Esophagus squamous epithelium (tissue), 5 donors: ENCODE measurements around the gene LPIN3. TPM values are rescaled to one million over a fixed set of nuclear protein-coding genes. Genes with fewer than 3 reads are reported as not detected.

Source experiments
- DNase-seq: peaks from one replicate; lab custom pipeline; 2025; lab: John Stamatoyannopoulos, UW
- H3K27ac ChIP-seq, 4 donors: fragments of 200-600 bp; sonication (generic); one replicate each; pipeline ENCODE4 v1.5.1; 2016 to 2019; ENCODE audit warnings: mild to moderate bottlenecking in 1 of 4
- H3K27me3 ChIP-seq, 4 donors: fragments of 200-600 bp; sonication (generic); 1 replicate in 3 of 4; 2 replicates in 1 of 4; pipeline versions ENCODE4 v1.5.1 to v1.6.0; 2017 to 2021; ENCODE audit warnings: antibody characterized with exemption in 1 of 4
- H3K36me3 ChIP-seq, 3 donors: fragments of 200-600 bp; sonication (generic); one replicate each; pipeline ENCODE4 v1.5.1; 2016 to 2019
- H3K4me1 ChIP-seq, 3 donors: fragments of 200-600 bp; sonication (generic); one replicate each; pipeline ENCODE4 v1.5.1; 2017 to 2019
- H3K4me3 ChIP-seq, 4 donors: fragments of 200-600 bp; sonication (generic); 1 replicate in 3 of 4; 2 replicates in 1 of 4; pipeline ENCODE4 v1.5.1; 2016 to 2019; ENCODE audit warnings: mild to moderate bottlenecking in 2 of 4, moderate library complexity in 1 of 4
- H3K9me3 ChIP-seq, 3 donors: fragments of 200-600 bp; sonication (generic); one replicate each; pipeline ENCODE4 v1.5.1; 2016 to 2019
- POLR2A ChIP-seq, 4 donors: fragments of 450-650 bp; IDR thresholded peaks; one replicate each; pipeline ENCODE4 v1.6.1; 2017; ENCODE audit warnings: antibody characterized with exemption in 4 of 4, mild to moderate bottlenecking in 4 of 4, moderate library complexity in 3 of 4
- WGBS, 2 donors: methylation state at CpG; one replicate each; pipeline ENCODE4 v1.1.5; 2018; 5-methylcytosine and 5-hydroxymethylcytosine counted together
- intact Hi-C: fragments of 100-400 bp; cut with DNase I; formaldehyde crosslinking; loops from one replicate; pipeline ENCODE4 v1.15.0; 2022
- total RNA-seq, 4 donors: library from RNA; depleted of rRNA; stranded (reverse); fragments of >200 nt; gene quantifications; one replicate each; pipeline ENCODE4 v1.1.0, GENCODE V29; 2016
- TF ChIP-seq, protein P1 (sequence below), 6 experiments: fragments of 450-650 bp in 4 of 6; fragments of 200-600 bp in 2 of 6; sonication (generic) in 2 of 6; IDR thresholded peaks; one replicate each; pipeline ENCODE4 v1.5.1; 2016 to 2019; ENCODE audit warnings: antibody characterized with exemption in 6 of 6, mild to moderate bottlenecking in 4 of 6, moderate library complexity in 4 of 6
- donor health status: DM: yes; HTN: yes; CAD: no.

Gene LPIN3
- total RNA-seq, 4 donors from 2014 or later, result 15.4 to 38.6 (median 32.9) TPM

DNA sequence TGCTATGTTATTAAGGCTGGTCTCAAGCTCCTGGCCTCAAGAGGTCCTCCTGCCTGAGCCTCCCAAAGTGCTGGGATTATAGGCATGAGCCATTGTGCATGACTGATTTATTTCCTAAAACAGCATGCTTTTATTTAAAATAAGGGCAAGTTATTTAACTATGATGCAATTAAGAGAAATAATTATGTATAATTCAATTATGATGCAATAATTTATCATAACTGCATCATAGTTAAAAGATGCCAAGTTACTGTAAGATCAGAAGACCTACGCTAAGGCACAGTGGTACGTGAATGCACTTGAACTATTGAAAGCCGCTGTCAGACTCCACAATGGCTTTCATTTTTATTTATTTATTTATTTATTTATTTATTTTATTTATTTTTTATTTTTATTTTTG lies 50.3 kb downstream of the LPIN3 start:
- Histone ChIP-seq H3K9me3 (no peaks in the 10 kb centered on the region), H3K4me1 (peaks cover 12 to 65% (median 29%) of the 10 kb centered on the region in 3 donors), H3K27ac (no peak overlapping the region), H3K36me3 (no peaks in the 10 kb centered on the region), H3K27me3 (no peaks in the 10 kb centered on the region), H3K4me3 (no peak overlapping the region)
- no peak for DNase-seq
- no peak for TF ChIP-seq POLR2A (IDR thresholded peaks at IDR 0.05)
- TF ChIP-seq, protein P1, sequence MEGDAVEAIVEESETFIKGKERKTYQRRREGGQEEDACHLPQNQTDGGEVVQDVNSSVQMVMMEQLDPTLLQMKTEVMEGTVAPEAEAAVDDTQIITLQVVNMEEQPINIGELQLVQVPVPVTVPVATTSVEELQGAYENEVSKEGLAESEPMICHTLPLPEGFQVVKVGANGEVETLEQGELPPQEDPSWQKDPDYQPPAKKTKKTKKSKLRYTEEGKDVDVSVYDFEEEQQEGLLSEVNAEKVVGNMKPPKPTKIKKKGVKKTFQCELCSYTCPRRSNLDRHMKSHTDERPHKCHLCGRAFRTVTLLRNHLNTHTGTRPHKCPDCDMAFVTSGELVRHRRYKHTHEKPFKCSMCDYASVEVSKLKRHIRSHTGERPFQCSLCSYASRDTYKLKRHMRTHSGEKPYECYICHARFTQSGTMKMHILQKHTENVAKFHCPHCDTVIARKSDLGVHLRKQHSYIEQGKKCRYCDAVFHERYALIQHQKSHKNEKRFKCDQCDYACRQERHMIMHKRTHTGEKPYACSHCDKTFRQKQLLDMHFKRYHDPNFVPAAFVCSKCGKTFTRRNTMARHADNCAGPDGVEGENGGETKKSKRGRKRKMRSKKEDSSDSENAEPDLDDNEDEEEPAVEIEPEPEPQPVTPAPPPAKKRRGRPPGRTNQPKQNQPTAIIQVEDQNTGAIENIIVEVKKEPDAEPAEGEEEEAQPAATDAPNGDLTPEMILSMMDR (IDR thresholded peaks at IDR 0.05), result no peak
- intact Hi-C loops, result no loop called here
- 89 to 90% methylated on average over 3 of the region's 3 CpGs for WGBS, 2 donors

DNA sequence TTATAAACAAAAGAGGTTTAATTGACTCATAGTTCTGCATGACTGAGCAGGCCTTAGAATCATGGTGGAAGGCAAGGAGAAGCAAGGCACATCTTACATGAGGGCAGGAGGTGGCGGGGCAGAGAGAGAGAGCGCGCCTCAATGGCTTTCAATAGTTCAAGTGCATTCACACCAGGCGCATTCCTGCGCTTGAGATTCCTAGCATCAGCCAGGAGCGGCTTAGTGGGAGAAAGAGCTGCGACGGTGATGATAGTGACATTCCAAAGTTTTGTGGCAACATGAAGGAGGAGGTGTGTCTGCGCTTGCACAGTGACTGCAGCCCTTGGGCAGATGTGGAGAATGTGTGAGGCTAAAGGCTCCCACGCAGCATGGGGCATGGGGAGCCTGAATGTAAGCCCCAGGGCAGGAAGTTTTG lies 51.0 kb downstream of the LPIN3 start:
- WGBS, 2 donors, result 56 to 68% methylated on average over 10 of the region's 10 CpGs
- Histone ChIP-seq H3K36me3 (no peaks in the 10 kb centered on the region), H3K27me3 (no peaks in the 10 kb centered on the region), H3K4me1 (peaks cover 12 to 69% (median 35%) of the 10 kb centered on the region in 3 donors), H3K9me3 (no peaks in the 10 kb centered on the region), H3K27ac (peak overlapping the region in 2 of 4 donors; percentile 14 to 50), H3K4me3 (no peak overlapping the region)
- TF ChIP-seq POLR2A (IDR thresholded peaks at IDR 0.05), result no peak
- TF ChIP-seq, protein P1 (IDR thresholded peaks at IDR 0.05), result no peak
- intact Hi-C loops, result no loop called here
- DNase-seq, result no peak

DNA sequence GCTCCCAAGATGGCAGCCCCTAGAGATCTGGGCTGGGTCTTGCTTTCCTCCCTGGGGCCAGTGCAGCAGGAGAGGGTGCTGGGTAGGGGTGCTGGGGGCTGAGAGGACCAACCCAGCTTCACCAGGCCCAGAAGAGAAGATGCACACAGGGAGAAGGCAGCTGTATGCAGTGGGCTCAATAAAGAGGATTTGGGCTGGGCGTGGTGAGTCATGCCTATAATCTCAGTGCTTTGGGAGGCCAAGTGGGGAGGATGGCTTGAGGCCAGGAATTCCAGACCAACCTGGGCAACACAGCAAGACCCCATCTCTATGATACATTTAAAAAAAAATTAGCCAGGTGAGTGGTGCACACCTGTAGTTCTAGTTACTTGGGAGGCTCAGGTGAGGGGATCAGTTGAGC lies 51.7 kb downstream of the LPIN3 start:
- H3K4me3 ChIP-seq, result no peak overlapping the region
- DNase-seq, result no peak
- WGBS, 2 donors, result 78 to 86% methylated on average over 1 of the region's 1 CpG
- no peaks in the 10 kb centered on the region for H3K27me3 ChIP-seq
- no peaks in the 10 kb centered on the region for H3K36me3 ChIP-seq
- intact Hi-C loops, result no loop called here
- peak overlapping the region in 3 of 4 donors; percentile 2 to 50 (median 14) for H3K27ac ChIP-seq
- no peak for TF ChIP-seq POLR2A (IDR thresholded peaks at IDR 0.05)
- H3K9me3 ChIP-seq, result no peaks in the 10 kb centered on the region
- H3K4me1 ChIP-seq, result peaks cover 12 to 67% (median 35%) of the 10 kb centered on the region in 3 donors

DNA sequence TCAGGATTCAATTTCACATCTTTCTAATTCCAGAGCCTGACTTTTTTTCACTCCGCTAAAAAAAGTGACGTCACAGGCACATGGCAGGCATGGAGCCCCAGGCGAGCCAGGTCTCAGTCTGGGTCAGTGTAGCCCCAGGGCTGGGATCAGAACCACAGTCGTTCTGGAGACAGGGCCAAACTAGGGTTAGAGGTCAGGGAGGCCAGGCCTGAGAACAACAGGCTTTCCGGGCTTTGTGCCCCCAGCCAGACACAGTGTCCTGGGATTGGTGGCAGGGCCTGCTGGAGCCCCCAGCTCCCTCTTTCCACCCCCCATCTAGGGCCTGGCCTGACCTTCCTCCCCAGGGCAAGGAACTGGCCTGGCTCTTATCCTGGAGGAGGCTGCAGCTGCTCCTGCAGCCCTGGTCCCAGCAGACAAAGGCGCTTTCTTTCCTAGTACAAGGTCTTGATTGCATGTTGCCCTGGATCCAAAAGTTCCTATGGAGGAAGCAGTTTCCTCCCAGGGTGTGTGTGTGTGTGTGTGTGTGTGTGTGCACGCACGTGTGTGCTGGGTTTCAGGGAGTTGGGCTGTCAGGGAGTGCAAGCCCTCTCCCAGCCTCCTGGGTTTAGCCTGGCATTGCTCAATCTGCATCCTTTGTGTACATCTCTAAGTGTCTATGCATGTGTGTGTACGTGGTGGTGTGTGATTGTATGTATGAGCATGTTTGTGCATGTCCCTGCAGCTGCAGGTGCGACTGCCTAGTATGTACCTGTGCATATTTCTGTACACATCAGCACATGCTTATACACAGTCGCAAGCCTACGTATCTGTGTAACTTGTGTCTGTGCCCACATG lies 52.5 kb downstream of the LPIN3 start:
- Histone ChIP-seq H3K27ac (peak overlapping the region in 3 of 4 donors; percentile 2 to 50 (median 34)), H3K4me1 (peaks cover 14 to 67% (median 39%) of the 10 kb centered on the region in 3 donors), H3K27me3 (no peaks in the 10 kb centered on the region), H3K9me3 (no peaks in the 10 kb centered on the region), H3K36me3 (no peaks in the 10 kb centered on the region), H3K4me3 (no peak overlapping the region)
- no peak for TF ChIP-seq POLR2A (IDR thresholded peaks at IDR 0.05)
- TF ChIP-seq, protein P1 (IDR thresholded peaks at IDR 0.05), result no peak
- 38 to 40% methylated on average over 8 of the region's 12 CpGs for WGBS, 2 donors
- intact Hi-C loops, result no loop called here
- DNase-seq, result no peak

DNA sequence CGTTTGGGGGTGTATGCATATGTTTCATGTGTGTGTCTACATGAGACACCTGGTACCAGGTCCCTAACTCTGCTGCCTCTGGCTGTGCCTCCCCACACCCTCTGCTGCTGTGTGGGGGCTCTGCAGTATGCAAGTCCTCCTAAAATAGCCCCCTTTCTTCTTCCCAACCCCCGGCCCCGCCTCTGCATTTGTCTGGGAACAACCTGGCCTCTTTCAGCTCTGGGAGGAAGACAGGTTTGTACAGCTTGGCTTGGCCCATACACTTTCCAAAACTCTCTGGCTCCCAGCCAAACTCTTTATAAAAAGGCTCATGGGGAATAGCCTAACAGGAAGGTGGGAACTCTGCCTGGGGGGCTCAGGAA lies 53.1 kb downstream of the LPIN3 start:
- intact Hi-C loops, result no loop called here
- Histone ChIP-seq H3K4me3 (no peak overlapping the region), H3K36me3 (no peaks in the 10 kb centered on the region), H3K9me3 (no peaks in the 10 kb centered on the region), H3K4me1 (peaks cover 16 to 73% (median 44%) of the 10 kb centered on the region in 3 donors), H3K27ac (peak overlapping the region in 1 of 4 donors; percentile 50), H3K27me3 (no peaks in the 10 kb centered on the region)
- DNase-seq, result no peak
- 22 to 43% methylated on average over 1 to 3 of the region's 3 CpGs for WGBS, 2 donors
- TF ChIP-seq, protein P1 (IDR thresholded peaks at IDR 0.05), result no peak
- TF ChIP-seq POLR2A (IDR thresholded peaks at IDR 0.05), result no peak
